CD14-positive monocyte (primary cell): Measurements from ENCODE around the gene WDR20. TPM values are rescaled to one million over a fixed set of nuclear protein-coding genes. Genes with fewer than 3 reads are reported as not detected.

Experiments used
- DNase-seq, 3 donors: peaks; one replicate each; pipeline ENCODE4 v3.0.0-alpha.2; 2011 to 2022
- H2AFZ ChIP-seq: 2 replicates; pipeline ENCODE4 v1.6.0; 2012; ENCODE audit warnings: mild to moderate bottlenecking, low read depth, low read length, inconsistent platforms; ENCODE audit not compliant: insufficient read depth, poor library complexity, severe bottlenecking
- H3K27ac ChIP-seq, 2 donors: 1 replicate in 1 of 2; 2 replicates in 1 of 2; pipeline ENCODE4 v1.5.1; 2012 to 2013; ENCODE audit warnings: low read length in 2 of 2, control low read depth in 1 of 2, inconsistent platforms in 1 of 2, low read depth in 1 of 2, mild to moderate bottlenecking in 1 of 2
- H3K27me3 ChIP-seq, 2 donors: one replicate each; pipeline versions ENCODE4 v1.6.0 to v1.6.1; 2011 to 2013; ENCODE audit warnings: low read length in 2 of 2; ENCODE audit not compliant: control insufficient read depth in 2 of 2, insufficient read depth in 2 of 2
- H3K36me3 ChIP-seq, 2 donors: replicated peaks in 1 of 2; 1 replicate in 1 of 2; 2 replicates in 1 of 2; pipeline versions ENCODE4 v1.5.1 to v1.6.1; 2012 to 2013; ENCODE audit warnings: low read length in 2 of 2, control low read depth in 1 of 2, inconsistent platforms in 1 of 2, mild to moderate bottlenecking in 1 of 2; ENCODE audit not compliant: insufficient read depth in 2 of 2, control insufficient read depth in 1 of 2
- H3K4me1 ChIP-seq, 2 donors: 1 replicate in 1 of 2; 2 replicates in 1 of 2; pipeline versions ENCODE4 v1.5.1 to v1.6.1; 2012 to 2013; ENCODE audit warnings: low read length in 2 of 2, control low read depth in 1 of 2, inconsistent platforms in 1 of 2, mild to moderate bottlenecking in 1 of 2, moderate library complexity in 1 of 2; ENCODE audit not compliant: insufficient read depth in 2 of 2, control insufficient read depth in 1 of 2
- H3K4me2 ChIP-seq: replicated peaks from 2 replicates; pipeline ENCODE3; 2012; ENCODE audit warnings: low read length, moderate library complexity, mild to moderate bottlenecking; ENCODE audit not compliant: poor library complexity, severe bottlenecking; ENCODE audit errors: extremely low read depth
- H3K4me3 ChIP-seq, 3 experiments: fragments of 200-600 bp in 1 of 3; sonication (generic) in 1 of 3; replicated peaks in 1 of 3; 1 replicate in 2 of 3; 2 replicates in 1 of 3; pipeline ENCODE4 v1.5.1; 2011 to 2013; ENCODE audit warnings: low read length in 3 of 3, mild to moderate bottlenecking in 3 of 3, control low read depth in 2 of 3, low read depth in 2 of 3, inconsistent platforms in 1 of 3, moderate library complexity in 1 of 3
- H3K79me2 ChIP-seq: 2 replicates; pipeline ENCODE4 v1.6.0; 2012; ENCODE audit warnings: mild to moderate bottlenecking, control low read depth, inconsistent platforms, low read length, moderate library complexity; ENCODE audit not compliant: insufficient read depth
- H3K9ac ChIP-seq: 2 replicates; pipeline ENCODE4 v1.6.0; 2017; ENCODE audit warnings: low read length, mild to moderate bottlenecking; ENCODE audit not compliant: insufficient read depth, poor library complexity, severe bottlenecking
- H3K9me3 ChIP-seq, 2 donors: replicated peaks in 1 of 2; 1 replicate in 1 of 2; 2 replicates in 1 of 2; pipeline versions ENCODE4 v1.5.1 to v1.6.1; 2012 to 2013; ENCODE audit warnings: low read length in 2 of 2, control low read depth in 1 of 2; ENCODE audit not compliant: control insufficient read depth in 1 of 2, insufficient read depth in 1 of 2
- H4K20me1 ChIP-seq: 2 replicates; pipeline ENCODE4 v1.6.0; 2012; ENCODE audit warnings: mild to moderate bottlenecking, low read length, control low read depth, moderate library complexity; ENCODE audit not compliant: insufficient read depth
- H3K27ac Mint-ChIP-seq, 7 donors: one replicate each; pipeline ENCODE4 v1.8.0; 2020; ENCODE audit warnings: mild to moderate bottlenecking in 7 of 7, mixed read lengths in 7 of 7, moderate library complexity in 6 of 7, inconsistent platforms in 2 of 7
- H3K27me3 Mint-ChIP-seq, 3 donors: one replicate each; pipeline ENCODE4 v1.8.0; 2021 to 2022; ENCODE audit warnings: low read depth in 3 of 3, mild to moderate bottlenecking in 3 of 3, mixed read lengths in 3 of 3, moderate library complexity in 3 of 3, inconsistent platforms in 1 of 3
- H3K36me3 Mint-ChIP-seq, 2 donors: one replicate each; pipeline ENCODE4 v1.8.0; 2020; ENCODE audit warnings: mixed read lengths in 2 of 2, inconsistent platforms in 1 of 2, mild to moderate bottlenecking in 1 of 2
- H3K4me1 Mint-ChIP-seq: one replicate; pipeline ENCODE4 v1.8.0; 2020; ENCODE audit warnings: mild to moderate bottlenecking, mixed read lengths
- H3K4me3 Mint-ChIP-seq, 2 donors: one replicate each; pipeline ENCODE4 v1.8.0; 2020; ENCODE audit warnings: mild to moderate bottlenecking in 2 of 2, mixed read lengths in 2 of 2, moderate library complexity in 1 of 2
- H3K9me3 Mint-ChIP-seq, 7 donors: one replicate each; pipeline ENCODE4 v1.8.0; 2020 to 2022; ENCODE audit warnings: mixed read lengths in 7 of 7, mild to moderate bottlenecking in 6 of 7, moderate library complexity in 6 of 7, inconsistent platforms in 2 of 7
- CTCF ChIP-seq: fragments of 200-600 bp; IDR thresholded peaks from one replicate; pipeline ENCODE4 v1.8.0; 2022; ENCODE audit warnings: antibody characterized with exemption, mild to moderate bottlenecking
- WGBS: methylation state at CpG from one replicate; pipeline ENCODE4 v1.1.5; 2013; ENCODE audit warnings: missing lambda C conversion rate; ENCODE audit not compliant: insufficient coverage; 5-methylcytosine and 5-hydroxymethylcytosine counted together
- intact Hi-C, 2 donors: fragments of 100-400 bp; cut with micrococcal nuclease; formaldehyde crosslinking; loops; one replicate each; pipeline versions ENCODE4 v1.15.0 to v1.15.1; 2023
- polyA plus RNA-seq, 3 donors: library from polyadenylated mRNA; depleted of rRNA in 1 of 3; unstranded in 2 of 3; stranded (reverse) in 1 of 3; fragments of 300-500 nt in 2 of 3; fragments of >200 nt in 1 of 3; fragmentation: Illumina TruSeq in 2 of 3; gene quantifications; 1 replicate in 2 of 3; 2 replicates in 1 of 3; pipeline ENCODE4 v1.2.3, GENCODE V29; 2012 to 2021

Gene WDR20
- polyA plus RNA-seq, 3 donors, result 7.4 to 13.3 (median 9.0) TPM

DNA sequence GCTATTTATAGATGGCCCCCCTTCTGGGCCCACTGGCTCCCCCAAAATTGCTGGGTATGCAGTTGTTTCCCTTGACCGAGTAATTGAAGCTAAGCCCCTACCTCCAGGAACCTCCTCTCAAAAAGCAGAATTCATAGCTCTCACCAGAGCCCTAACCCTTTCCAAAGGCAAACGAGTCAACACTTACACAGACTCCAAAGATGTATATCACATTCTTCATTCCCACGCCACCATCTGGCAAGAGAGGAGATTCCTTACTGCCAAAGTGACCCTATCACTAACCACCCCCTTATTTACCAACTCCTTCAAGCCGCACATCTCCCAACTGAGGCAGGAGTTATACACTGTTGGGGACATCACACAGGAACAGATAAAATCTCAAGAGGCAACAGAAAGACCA lies 98.4 kb downstream of the WDR20 start:
- Histone ChIP-seq H3K79me2 (no peaks in the 10 kb centered on the region), H4K20me1 (no peaks in the 10 kb centered on the region), H3K4me1 (no peaks in the 10 kb centered on the region), H3K9me3 (no peaks in the 10 kb centered on the region), H3K4me2 (no peak overlapping the region), H3K36me3 (no peaks in the 10 kb centered on the region), H3K4me3 (no peak overlapping the region), H3K27me3 (no peaks in the 10 kb centered on the region), H2AFZ (no peak overlapping the region), H3K9ac (no peak overlapping the region), H3K27ac (no peak overlapping the region)
- Mint-ChIP-seq H3K4me3 (no peak overlapping the region), H3K27ac (no peak overlapping the region), H3K36me3 (no peaks in the 10 kb centered on the region), H3K27me3 (no peaks in the 10 kb centered on the region), H3K9me3 (peaks cover 0 to 3% (median 0%) of the 10 kb centered on the region in 7 donors), H3K4me1 (no peaks in the 10 kb centered on the region)
- 68% methylated on average over 3 of the region's 4 CpGs for WGBS
- DNase-seq, result no peak
- TF ChIP-seq CTCF, result no peak
- intact Hi-C loops, result no loop called here

- H3K36me3 Mint-ChIP-seq, result no peaks in the 10 kb centered on the region
- H3K4me3 Mint-ChIP-seq, result no peak overlapping the region
- H3K4me1 ChIP-seq, result no peaks in the 10 kb centered on the region
- H3K4me1 Mint-ChIP-seq, result no peaks in the 10 kb centered on the region
- no peak overlapping the region for H3K4me2 ChIP-seq
- no peaks in the 10 kb centered on the region for H3K79me2 ChIP-seq
- intact Hi-C loops, result no loop called here
- peaks cover 0 to 3% (median 0%) of the 10 kb centered on the region in 7 donors for H3K9me3 Mint-ChIP-seq
- no peaks in the 10 kb centered on the region for H3K27me3 ChIP-seq
- H3K9me3 ChIP-seq, result no peaks in the 10 kb centered on the region
- H4K20me1 ChIP-seq, result no peaks in the 10 kb centered on the region
- H3K27me3 Mint-ChIP-seq, result no peaks in the 10 kb centered on the region
- no peak overlapping the region for H3K9ac ChIP-seq
- TF ChIP-seq CTCF, result no peak
- H2AFZ ChIP-seq, result no peak overlapping the region
- H3K36me3 ChIP-seq, result no peaks in the 10 kb centered on the region
- H3K4me3 ChIP-seq, result no peak overlapping the region
- WGBS, result 100% methylated on average over 1 of the region's 3 CpGs
- no peak overlapping the region for H3K27ac Mint-ChIP-seq
- no peak overlapping the region for H3K27ac ChIP-seq
- no peak for DNase-seq
Observed at GRCh38 chr14:102238766-102239165, 99.1 kb downstream of the WDR20 start.
